CD4-positive, alpha-beta T cell treated with Interleukin-4 for 4 hours (primary cell): ENCODE results near the gene SCG5.

Experiments
- DNase-seq: peaks from one replicate; pipeline ENCODE4 v3.0.0-alpha.2; 2020

Gene SCG5

DNA sequence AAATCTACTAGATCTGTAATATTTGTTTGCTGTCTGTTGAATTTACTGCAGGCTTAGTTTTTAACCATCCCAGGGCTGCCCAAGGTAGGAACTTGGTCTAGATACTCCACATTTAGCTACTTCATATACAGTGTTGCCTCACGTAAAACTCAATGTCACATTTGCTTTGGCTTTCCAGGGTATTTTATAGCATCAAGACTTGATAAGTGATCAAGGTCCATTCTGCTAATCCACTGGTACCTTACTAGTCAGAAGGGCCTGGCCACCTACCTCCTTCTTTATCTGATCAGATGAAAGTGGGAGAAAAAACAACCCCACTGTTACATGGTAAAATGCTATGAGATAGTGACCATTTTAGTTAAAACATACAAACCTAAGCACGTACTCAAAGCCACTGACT is 50.8 kb downstream of the SCG5 start:
- DNase-seq: no peak

DNA sequence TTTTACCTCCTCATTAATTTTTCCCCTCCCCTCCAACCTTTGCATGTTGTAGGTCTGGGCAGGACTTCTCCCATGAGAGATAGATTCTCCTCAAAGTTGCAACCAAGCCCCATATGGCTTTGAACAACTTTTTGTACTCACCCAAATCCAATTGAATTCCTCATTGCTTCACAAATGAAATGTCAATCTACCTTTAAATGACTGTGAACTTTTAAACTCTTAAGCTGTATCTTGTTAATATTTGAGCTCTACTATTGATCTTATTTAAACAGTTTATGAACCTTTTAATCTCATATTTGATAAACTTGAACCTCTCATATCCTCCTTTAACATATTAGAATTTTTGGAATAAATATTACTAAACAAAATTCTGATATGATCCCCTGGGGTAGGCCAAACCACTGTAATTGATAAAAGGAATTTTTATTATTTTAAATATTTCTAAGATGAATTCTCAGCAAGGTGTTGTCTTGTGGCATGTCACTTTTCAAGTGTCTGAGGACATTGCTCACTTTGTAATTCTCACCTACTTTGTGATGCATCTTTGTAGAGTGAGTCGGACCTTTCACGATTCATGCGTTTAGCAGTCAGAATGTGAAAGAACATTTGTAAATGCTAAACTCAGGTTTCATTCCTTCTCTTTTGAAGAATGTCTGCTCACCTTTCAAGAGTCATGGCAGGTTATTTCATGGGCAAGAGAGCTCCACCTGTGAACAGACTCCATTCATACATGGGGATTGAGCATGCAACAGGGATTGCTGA is 52.9 kb downstream of the SCG5 start:
- DNase-seq: no peak

DNA sequence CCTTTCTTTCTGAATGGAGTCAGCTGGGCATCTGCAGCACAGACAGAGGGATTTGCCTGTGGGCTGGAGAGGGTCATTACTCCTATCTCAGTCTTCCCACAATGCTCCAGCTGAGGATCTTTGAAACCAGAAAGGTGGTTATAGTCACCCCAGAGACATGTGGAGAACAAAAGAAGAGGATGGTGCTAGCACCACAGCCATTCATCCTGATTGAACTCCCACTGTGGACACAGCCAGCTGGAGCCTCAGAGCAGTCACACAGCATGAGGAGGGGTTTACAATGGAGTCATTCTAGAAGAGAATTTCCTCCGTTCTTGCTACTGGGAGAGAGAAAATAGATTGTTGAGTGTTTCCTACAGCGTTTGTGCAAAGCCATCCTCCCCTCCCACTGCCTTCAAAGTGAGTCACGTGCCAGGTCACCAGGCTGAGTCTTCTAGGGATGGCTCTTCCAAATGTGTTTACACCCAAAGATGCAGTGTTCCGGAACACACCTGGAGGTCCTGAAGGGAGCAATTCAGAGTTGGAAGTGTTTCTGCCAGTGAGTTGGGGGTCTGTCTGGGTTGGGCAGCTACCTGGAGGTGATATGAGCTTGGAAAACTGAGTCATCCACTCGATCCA is 57.4 kb downstream of the SCG5 start:
- DNase-seq: no peak

DNA sequence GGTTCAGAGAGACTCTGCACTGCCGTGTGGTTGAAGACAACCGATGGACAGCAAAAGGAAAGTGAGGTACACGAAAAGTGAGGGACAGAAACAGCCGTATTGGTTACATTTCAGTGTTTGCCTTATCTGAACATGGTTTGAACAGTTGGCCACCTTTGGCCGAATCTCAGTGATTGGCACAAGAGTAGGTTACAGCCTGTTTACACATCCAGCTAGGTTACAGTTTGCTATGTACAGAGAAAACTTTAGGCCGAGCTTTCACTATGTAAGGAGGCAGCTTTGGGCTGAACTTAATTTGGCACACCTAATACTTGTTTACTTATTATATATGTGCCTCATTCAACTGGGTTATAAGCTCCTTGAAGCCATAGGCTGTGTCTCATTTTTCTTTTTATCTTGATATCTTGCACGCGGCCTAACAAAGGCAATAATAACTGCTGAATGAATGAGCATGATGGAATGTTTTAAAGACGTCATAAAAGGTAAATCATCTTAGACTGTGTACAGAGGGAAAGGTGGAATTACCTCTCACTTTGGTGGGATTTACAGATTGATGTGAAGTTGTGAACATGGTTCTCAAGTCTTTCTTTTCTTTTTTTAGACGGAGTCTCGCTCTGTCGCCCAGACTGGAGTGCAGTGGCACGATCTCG is 59.1 kb downstream of the SCG5 start:
- no peak for DNase-seq

DNA sequence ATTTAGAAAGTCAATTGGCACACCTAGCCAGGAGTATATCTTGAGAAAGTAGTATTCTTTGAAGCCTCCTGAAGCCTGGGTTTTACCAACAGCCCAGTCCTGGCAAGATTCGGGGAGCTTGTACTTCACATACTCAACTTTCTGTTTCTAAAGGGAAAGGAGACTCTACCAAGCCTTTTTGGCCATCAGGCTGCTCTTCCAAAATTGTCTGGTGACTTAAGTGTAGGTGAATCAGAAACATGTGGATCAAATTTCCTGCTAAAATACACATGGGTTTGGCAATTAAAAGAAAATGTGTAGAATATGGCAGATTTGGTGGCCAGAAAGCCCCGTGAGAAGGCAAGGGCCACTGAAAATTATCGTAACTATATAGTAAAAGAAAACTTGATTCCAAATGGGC is 60.4 kb downstream of the SCG5 start:
- no peak for DNase-seq

DNA sequence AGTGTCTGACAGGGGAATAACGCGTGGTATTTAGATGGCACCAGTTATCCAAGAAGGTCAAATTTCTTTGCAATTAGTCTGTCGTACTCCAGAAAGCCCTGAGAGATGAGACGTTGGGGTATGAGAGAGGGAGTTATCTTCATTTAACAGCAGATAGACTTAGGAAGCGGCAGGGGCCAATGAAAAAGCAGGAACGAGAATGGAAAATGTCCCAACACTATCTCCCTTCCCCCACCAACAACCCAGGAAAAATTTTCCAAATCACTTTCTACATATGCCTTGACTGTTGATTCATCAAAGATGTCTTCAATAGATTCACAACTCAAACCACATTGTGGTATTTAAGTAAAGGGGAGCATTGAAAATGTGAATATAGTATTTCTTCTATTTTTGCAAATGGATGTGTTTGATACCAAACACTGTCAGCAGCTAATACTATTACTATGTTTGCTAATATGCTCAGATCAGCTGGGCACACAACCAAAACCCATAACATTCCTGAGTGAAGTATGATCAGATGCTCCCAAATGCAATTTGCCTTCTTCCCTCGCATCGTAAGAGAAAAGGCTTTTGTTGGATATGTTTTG is 63.0 kb downstream of the SCG5 start:
- no peak for DNase-seq

DNA sequence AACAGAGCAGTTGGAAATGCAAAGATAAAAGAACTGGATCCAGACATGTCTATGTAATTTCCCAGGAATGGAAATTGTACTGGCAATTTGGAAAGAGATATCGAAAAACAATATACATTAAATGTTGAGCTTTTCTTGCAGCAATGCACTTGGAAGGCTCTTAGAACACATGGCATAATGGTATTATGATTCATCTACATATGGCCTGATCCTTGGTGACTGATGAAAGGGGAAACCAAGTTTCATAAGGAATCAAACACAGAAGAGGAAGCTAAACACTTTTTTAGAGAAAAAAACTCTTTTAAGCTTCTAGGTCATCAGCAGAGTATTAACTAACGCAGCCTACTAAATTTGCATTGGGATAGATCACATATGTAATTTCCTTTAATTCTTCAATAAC is 63.9 kb downstream of the SCG5 start:
- no peak for DNase-seq

DNA sequence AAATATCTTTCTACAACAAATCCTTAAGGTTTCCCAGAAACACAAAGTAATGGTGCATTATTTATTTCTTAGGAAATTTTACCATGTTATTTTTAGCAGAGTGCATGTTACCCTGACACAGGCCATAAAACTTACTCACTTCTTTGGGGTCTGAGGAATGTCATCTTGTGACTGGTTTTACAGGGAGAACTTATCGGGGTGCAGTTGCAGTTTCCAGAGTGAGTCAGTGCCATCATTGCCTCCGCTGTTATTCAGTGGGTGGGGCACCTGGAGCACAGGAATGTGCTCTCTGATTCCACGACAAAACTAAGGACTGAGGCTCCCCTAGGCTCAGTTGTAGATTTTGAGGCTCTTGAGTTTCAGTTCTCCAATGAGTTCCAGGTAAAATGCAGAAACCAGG is 65.2 kb downstream of the SCG5 start:
- DNase-seq: no peak

DNA sequence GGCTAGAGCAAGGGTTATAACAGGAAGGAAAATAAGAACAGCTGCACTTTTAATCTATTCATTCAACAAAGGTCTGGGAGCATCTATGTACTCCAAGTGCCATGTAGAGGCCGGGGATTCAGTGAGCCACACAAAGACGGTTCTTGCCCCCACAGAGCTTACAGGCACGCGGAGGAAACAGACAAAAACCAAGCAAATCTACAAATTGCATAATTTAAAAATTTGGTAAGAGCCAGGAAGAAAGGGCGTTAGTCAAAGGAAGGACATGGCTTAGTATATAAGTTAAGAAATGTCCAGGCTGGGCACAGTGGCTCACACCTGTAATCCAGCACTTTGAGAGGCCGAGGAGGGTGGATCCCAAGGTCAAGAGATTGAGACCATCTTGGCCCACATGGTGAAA is 65.9 kb downstream of the SCG5 start:
- no peak for DNase-seq

DNA sequence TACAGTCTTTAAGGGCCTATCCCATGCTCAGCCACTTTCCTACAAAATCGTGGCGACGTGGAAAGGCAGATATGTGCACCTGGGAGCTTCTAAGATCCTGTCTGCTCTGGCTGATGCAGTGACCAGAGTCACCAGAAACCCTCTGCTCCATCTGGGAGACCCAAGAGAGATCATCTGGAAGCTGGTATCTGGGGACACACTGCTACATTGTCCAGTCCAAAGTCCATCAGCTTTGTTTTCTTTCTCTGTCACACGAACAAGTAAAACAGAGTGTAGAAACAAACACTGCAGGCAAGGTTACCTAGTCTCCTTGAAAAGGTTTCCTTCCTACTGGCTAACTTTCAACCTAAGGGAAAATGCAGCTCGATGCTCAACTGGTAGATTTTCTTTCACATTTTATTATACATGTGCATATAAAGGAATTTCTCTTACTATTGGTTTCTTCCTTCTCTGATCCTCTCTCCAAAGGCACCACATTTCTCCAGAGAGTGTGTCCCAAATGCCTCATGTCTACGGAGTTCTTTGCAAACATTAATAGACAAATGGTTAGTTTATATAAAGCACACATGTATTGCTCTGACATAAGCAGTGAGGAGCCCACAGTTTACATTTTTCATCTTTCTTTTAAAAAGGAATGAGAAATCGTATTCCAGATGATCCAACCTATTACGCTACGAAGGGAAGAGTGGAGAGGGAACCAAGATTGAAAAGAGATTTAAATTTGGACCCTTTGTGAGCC is 68.0 kb downstream of the SCG5 start:
- DNase-seq: no peak

DNA sequence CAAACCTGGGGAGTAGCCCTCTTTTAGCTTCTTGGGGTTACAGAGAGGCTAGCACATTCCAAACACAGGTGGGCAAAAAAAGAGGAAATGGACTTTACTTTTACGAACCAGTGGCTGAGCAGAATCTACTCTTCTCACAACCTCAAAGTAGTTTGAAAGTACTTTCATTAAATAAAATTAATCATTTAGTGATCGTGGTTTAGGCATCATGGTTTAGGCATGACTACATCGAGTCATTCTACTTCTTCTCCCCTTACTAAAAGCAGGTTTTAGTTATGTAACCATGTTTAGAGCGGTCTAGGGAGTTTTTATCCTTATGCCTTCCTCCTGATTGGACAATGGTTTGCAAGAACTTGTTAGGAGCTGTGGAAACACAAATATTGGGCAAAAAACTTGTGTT is 73.8 kb downstream of the SCG5 start:
- no peak for DNase-seq

DNA sequence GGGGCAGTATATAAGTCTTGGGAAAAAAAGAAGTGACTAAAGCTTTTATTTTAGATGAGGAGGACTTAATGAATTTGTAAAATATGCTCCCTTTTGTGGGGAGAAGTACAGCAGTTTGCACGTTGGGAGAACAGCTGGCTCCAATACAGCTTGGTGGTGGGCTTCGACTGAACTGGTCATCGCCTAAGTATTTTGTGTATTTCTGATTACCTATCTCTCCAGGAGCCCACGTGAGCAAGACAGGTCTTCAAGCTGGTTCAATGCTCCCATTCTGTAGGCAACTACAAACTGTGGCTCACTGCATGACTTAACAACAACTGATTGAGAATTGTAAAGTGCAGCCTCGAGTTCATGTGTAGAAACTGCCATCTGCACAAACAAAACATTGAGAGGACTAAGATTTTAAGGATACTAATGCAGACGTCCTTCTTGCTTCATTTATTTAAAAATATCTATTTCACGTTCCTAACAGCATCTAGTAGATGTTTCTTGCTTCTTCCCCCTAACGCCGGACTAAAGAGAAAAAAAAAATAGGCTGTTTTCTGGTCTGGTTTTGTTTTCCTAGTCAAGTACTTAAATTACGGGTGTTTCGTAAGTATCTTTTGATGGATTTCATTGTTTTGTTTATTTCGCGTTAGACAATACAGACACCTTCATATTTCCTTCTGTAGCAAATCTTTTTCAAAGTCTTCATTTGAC is 74.9 kb downstream of the SCG5 start:
- no peak for DNase-seq

DNA sequence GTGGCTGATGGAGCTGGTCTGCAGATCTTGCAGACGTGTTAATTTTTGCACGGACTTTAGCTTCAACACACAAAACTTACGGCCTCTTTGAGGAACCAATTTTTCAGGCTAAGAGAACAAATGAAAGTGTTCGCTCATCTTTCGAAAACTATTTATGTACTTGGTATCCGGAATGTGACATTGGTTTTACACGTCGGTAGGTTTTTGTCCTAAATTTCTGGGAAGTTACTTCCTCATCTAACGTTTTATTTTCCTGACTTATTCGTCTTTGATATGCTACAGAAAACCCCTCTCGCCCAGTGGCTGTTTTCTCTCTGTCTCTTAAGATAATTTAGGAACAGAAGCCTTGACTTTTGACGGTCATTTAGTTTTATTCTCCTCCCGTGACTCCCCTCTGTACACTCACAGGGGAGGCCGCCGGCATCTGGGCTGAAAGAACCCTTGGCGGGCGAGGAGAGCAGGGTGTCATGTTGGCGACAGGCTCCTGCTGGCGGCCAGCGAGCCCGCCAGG is 75.5 kb downstream of the SCG5 start:
- no peak for DNase-seq

DNA sequence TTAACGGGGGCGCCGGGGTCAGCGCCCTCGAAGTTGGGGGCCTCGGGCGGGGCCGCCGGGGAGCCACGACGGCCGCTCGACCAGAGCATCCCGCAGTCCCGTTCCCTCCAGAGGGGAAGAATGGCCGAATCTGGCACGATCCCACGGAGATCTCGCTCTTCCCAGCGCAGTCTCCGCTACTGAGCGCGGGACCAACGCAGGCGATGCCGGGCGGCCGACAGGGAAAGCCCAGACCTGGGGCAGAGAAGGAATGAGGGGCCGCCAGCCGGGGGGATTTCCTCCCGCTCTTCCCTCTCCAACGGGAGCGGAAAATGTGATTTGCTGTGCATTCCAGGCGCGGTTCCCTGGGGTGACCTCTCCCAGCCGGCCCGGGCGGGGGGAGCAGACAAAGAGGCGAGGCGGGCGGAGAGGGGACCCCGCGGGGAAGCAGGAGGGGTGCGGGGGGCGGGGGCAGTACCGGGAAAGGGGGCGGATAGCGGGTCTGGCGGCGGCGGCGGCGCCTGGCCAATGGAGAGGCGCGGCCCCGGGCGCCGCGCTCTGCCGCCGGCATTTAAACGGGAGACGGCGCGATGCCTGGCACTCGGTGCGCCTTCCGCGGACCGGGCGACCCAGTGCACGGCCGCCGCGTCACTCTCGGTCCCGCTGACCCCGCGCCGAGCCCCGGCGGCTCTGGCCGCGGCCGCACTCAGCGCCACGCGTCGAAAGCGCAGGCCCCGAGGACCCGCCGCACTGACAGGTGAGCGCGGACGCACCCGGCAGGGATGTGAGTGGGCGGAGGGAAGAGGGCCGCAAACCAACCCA is 76.1 kb downstream of the SCG5 start, which contains the start of gene GREM1:
GREM1 (plus strand) TSS at position 579 of the 801 bp plus-strand sequence. CDS start 12,687 bp downstream, outside the sequence.
- no peak for DNase-seq

DNA sequence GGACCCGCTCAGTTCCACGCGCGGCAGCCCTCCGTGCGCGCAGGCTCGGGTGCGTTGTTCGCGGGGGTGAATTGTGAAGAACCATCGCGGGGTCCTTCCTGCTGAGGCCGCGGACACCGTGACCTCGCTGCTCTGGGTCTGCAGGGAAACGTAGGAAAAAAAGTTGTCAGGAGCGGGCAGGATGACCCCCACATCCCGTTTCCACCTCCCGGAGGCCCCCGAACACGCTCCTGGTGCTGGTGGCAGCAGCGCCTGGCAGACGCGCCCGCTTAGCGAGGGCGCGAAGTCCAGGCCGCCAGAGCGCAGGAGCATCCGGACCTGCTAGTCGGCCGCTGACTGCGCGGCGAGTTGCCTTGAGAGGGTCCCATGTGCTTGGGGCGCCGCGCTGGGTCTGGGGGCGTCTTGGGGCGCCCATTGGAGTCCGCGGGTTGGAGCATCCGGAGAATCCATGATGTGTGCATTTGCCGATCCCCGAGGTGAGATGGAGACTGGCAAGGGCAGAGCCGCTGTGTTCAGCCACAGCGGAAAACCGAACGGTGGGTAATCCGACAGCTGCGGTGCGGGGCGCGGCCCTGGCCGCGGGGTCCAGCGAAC is 76.8 kb downstream of the SCG5 start:
- no peak for DNase-seq

DNA sequence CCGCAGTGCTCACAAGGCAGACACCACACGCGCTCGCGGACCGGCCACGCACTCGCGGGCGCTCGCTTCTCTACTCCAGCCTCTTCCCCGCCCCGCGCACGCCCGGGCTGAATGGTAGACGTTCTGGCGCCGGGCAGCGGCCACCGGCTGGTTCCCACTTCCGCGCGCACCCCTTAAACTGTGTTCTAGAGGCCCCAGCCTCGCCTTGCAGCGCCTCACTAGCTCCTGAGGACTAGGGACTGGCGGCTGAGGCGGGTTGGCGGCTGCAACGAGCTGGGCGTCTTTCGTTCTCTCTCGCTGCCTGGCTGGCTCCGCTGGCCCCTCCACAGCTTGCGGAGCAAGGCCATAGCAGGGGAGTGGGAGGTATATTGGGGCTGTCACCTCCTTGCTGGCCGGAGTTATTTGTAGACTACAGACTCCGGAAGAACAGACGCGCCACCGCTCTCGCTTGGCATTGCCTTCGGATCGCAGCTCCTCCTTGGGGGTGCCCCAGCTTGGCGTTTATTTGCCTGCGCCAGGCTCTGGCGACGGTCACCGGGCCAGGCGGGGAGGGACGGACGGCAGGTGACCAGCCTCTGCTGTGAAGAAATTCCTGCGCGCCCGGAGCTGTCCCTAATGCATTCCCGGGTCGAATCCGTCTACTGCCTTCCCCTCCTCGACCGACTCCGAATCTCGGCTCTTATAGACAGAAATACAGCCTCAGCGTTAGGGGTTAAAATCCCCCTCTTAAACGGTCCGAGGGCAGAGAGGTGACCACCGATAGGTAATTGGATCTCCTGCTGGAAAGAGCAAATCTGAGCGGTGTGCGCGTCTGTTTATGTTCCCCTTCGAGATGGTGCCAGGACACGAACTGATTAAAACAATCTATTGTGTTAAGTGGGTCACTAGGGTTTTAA is 77.6 kb downstream of the SCG5 start:
- no peak for DNase-seq

DNA sequence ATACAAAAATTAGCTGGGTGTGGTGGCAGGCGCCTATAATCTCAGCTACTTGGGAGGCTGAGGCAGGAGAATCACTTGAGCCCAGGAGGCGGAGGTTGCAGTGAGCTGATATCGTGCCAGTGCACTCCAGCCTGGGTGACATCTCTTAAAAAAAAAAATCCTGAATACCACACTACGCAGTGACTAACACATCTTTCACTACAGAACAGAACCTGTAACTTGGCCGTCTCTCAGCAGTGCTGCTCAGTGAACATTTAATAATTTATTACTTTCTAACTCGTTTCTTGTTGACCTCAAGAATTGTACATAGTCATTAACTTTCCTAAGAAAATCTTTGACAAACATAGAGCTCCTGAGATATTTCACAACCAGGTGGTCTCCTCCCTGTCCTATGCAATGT is 80.1 kb downstream of the SCG5 start:
- no peak for DNase-seq

DNA sequence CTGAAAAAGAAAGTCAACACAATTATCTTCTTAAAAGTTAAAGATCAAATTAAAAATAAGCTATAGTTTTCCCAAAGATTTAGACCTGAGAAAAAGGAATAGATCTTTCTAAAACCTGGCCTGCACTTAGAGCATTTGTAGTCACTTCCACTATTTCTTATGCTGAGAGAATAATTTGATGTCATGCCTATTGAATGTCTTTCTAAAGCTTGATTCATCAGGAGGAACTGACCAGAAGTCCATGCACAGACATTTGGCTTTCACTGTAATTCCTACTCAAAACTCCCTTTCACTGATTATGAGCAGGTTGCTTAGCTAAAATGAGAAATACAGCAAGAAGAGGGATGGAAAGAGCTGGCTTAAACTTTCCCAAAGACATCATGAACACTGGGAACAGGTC is 80.6 kb downstream of the SCG5 start:
- no peak for DNase-seq

DNA sequence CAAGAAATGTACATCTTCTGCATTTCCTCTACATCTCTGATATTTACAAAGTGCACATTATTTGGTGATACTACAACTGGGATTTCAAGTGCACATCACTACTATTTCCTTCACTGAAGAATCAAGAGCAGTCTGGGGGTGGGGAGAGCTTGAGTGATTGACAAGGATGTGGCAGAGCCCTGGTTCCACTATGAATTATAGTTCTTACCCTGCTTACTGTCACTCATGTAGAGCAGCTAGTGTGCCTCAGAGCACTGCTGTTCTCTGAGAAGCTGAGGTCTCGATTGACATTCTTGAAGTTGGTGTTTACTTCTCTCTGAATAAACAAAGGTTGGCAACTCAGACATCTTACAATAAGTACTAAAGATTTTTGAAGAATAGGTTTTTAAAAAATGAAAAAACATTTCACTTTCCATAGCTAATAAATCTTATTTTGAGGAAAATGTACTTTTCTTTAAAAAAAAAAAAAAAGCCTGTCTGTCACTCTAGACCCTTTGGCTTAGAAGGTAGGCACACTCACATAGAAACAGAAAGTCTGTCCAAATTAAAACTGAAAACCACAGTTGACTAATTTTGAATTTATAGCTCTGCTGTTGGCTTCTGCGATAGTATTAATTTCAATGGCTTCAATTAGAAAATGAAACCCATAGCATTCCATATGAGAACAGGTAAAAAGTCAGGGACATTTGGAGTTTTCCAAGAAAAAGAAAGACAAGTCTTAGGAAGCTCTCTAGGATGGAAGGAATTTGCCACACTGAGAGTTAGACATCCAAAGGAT is 81.8 kb downstream of the SCG5 start:
- no peak for DNase-seq
